Measurements from ENCODE around the gene PDAP1.
"Not testable (repeated sequence)": the region's sequence is repeated elsewhere in the genome, so short reads cannot be mapped to it uniquely, and the experiment has no call there.

Gene PDAP1, protein sequence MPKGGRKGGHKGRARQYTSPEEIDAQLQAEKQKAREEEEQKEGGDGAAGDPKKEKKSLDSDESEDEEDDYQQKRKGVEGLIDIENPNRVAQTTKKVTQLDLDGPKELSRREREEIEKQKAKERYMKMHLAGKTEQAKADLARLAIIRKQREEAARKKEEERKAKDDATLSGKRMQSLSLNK

DNA sequence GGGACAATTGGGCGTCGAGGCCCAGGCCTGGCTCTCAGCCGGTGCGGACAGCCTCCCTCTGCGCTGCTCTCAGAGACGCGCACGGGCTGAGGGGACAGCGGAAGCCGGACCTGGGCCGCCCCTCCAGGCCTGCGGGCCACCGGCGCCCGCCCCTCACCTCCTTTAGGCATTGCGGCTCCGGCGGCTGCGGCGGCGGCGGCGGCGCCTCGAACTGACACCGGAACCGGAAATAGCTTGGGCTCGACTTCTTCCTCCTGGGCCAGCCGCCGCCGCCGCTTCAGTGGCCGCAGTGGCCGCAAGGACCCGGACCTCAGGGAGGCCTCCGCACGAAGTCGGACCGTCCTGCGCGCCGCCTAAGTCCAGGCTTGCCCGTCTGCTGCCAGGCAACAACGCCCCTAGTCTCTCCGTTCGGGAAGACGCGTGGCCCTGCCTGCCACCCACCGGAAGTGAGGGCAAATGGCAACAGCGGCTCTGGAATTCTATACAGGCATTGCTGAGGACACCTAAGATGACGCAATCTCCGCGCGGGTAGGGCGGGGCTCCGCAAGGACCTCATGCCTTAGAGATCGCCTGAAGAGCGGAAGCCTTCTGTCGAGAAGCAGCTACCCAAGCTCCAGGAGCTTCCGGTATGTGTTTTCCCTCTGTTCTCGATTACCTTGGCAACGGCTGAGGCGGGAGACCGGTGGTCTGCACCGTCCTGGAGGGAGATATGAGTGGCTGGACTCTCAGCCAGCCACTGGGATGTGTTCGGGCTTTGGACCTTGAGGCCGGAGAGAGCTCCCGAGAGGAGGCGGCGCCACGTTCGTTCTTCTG, at the start of gene PDAP1, which contains the start of gene BUD31:
Gene PDAP1, minus strand, starts transcription at position 219 of the 813 bp plus-strand sequence. Its CDS starts 49 bp downstream, at position 170.
Gene BUD31, plus strand, starts transcription at position 591 of the 813 bp plus-strand sequence. CDS start 2,124 bp downstream, outside the sequence.
- DNase-seq (ENCODE audit: low read depth in 2 of 2) = peak; percentile 88 to 91

DNA sequence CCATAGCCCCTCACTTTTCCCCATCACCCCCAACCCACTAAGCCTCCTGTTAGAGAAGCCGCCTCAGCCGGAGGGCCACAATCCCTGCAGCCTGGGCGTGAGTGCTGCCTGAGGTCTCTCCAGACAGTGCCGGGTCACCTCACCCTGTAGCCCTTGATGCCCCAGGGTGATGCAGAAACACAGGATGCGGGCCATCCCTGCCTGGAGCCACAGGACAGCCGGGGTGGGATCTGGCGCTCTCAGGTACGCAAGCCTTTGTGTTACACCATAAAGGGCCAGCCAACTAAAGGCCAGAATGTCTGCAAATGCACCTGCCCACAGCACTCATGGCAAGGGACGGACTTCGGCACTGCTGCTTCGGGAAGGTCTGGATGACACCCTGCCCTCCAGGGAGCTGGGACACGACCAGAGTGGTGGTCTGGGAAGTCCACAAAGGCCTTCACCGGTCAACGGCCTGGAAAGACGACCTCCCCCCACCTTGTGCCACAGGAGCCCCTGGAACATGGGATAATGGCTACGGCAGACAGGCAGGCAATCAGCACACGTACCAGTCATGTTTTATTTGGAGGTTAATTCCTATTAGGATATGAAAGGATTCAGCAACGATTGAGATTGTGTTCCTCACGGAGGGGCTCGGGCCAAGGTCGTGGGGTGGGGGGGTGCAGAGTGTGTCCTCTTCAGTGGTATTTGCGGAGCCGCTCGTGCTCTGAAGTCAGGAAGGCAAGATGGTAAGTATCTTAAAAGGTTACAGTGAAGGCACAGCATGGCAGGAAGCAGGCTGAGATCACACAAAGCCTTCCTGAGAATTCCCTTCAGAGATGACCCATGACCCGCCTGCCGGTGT, 49.5 kb upstream of the PDAP1 start:
- no peak for DNase-seq (ENCODE audit: low read depth in 2 of 2)

DNA sequence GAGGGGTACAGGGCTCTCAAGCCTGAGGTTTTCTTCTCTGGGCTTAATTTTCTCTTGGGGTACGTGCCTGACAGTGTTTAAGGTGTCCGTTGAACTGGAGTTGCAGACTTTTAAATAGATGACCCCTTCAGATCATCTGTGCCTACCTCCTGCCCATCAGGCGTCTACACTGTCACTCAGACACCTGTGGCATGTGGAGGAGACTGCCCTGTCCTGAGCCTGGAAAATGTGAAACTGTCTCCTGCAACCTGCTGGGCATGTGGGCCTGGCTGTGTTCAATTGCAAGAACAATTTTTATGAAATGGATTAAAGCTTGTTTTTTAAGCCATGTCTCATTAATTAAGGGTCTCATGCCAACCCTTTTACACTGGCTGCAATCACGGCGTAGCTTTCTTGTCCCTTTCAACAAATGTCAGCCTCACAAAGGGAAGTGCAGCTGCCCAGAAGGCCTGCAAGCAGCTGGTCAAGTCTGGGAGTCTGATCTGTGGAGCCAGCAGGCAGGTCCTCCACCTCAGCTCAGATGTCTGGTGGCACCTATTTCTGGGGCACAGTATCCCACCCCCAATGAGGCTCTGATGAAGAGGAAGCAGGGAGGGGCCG, 48.8 kb upstream of the PDAP1 start:
- no peak for DNase-seq (ENCODE audit: low read depth in 2 of 2)

DNA sequence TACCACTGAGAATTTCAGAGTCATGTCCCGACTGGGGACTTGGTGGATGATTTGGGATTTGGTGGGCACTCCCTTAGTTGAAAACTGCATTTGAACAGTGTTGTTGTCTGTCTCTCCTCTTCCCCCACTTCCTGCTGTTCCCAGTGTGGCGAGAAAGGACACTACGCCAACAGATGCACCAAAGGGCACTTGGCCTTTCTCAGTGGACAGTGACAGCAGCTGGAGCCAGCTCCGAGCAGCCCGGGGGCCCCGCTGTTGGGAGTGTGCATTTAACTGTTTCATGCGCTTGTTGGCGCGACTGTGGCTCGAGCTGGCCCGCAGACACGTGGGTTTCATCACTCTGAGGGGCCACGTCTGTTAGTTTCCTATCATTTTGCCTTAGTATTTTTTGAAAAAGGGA, 47.9 kb upstream of the PDAP1 start:
- DNase-seq (ENCODE audit: low read depth in 2 of 2) = no peak

DNA sequence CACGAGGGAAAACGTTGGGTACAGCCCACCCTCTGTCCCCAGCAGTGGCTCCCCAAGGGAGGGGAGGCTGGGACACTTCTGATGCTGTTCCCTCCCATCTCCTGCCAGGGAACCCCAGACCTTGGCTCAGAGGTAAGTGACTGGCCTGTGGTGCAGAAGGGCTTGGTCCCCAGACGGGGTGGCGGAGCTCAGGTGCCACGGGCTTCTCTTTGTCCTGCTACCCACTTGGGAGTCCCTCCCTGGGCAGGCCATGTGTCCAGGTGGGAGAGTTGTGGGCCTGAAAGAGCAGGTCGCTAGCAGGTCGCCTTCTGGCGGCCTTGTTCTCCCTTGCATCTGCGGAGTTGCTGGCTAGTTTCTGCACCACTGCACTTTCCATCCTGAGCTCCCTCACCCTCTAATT, 47.5 kb upstream of the PDAP1 start:
- DNase-seq (ENCODE audit: low read depth in 2 of 2) = no peak

DNA sequence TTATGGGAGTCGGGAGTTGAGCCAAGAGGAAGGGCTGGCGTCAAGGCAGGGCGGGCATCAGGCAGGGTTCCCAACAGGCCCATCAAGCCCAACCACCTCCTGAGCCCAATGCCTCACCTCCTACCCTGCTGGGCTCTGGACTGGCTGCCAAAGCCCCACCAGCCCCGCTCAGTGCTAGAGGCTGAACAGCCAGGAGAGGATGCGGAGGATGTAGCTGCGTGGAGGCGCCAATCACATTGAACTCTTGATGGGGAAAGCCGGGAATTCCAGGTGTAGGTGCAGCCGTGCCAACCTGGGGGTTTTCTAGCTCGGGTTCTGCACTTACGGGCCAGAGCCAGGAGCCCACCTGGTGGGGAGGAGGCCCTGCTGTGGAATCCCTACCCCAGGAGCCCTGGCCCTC, 44.7 kb upstream of the PDAP1 start:
- no peak for DNase-seq (ENCODE audit: low read depth in 2 of 2)

DNA sequence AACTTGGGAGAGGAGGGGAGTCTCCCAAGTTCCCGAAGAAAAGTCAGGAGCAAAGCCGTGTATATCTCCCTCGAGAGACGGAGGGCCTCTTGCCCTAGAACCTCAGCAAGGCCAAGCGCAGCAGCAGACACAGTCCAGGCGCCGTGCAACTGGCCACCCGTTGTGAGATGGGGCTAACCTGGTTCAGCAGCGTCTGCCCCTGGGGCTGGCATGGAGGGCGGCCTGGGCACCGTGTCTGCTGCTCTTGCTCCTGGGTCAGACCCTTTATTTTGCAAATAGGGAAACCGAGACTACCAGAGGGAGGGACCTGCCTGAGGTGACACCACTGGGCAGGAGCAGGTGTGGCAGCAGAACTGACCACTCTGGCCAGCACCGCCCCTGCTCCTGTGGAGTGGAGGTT, 44.1 kb upstream of the PDAP1 start:
- DNase-seq (ENCODE audit: low read depth in 2 of 2) = no peak

DNA sequence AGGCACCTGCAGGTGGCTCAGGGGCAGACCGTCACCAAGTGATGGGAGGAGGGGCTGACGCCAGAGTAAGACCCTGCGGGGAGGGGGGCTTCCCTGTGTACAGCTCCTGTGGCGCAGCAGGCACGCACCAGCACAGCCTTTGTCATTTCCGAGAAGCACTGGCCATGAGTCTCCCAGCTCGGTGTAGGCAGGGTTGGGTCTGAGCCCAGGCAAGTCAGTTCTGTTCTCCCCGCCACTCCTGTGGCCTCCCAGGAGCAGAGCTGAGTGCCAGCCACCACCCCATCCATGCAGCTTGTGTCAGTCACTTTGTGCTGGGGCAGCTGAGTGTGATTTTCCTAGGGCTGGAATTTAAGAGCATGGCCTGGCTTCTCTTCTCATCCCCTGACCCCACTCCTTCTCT, 43.5 kb upstream of the PDAP1 start:
- DNase-seq (ENCODE audit: low read depth in 2 of 2) = no peak

DNA sequence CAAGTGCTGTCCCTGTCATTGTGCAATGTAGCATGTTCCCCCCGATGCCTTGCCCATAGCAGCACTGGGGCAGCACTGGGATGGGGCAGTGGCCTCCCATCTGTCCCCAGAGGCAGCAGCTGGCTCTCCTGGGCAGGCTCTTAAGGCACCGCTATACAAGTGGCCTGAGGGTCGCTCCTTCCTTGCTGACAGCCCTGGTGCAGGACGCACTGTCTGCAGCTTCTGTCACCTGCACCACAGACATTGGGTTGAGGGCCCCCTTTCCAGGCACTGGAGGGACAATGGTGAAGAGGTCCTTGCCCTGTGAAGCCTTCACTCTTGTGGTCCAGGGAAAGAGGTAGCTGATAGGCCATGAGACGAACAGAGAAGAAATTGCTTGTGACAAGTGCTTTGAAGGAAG, 40.9 kb upstream of the PDAP1 start:
- DNase-seq (ENCODE audit: low read depth in 2 of 2) = no peak

DNA sequence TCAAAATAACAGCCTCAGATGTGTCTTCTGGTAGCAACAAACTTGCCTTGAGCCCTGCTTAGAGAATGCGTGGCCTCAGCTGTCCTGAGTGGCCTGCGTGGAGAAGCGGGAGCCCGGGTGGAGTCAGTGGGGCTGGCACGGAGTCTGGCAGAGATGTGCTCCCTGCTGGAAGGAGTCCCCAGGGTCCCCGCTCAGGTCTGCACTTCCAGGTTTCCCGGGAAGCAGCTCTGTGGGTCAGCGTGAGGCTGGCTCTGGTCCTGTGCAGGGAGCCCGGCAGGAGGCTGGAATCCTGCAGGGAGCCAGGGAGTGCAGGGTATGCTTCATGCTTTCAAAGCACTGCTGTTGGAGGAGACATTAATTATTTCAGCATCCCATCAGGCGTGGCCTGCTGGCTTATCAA, 40.5 kb upstream of the PDAP1 start:
- no peak for DNase-seq (ENCODE audit: low read depth in 2 of 2)

DNA sequence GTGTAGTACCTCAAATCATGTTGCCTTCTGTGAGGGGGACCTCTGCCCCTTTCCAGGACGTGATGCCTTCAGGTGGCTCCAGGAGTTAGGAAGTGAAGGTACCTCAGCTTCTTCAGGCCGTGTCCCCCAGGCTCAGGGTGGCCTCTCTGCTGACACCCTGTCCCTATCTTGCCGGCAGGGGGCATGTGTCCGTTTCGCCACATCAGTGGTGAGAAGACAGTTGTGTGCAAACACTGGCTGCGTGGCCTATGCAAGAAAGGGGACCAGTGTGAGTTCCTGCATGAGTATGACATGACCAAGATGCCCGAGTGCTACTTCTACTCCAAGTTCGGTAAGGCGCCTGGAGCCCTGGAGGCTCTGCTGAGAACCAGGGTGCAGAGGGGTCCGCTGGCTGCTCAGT, 39.5 kb upstream of the PDAP1 start:
- DNase-seq (ENCODE audit: low read depth in 2 of 2) = no peak

DNA sequence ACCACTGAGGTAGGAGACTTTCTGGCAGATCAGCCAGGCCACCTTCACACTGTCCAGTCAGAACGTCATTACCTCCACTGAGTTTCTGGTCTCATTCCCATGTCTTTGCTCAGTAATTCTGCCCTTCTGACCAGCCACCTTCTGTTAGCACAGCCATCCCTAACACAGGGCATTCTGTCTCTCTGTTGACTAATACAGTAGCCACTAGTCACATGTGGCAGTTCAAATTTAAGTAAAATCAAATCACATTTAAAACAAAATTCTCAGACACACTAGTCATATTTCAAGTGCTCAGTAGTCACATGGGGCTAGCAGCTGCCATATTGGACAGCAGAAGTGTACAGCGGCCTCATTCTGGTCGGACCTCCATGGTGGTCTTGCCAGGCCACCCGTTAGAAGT, 37.7 kb upstream of the PDAP1 start:
- no peak for DNase-seq (ENCODE audit: low read depth in 2 of 2)

DNA sequence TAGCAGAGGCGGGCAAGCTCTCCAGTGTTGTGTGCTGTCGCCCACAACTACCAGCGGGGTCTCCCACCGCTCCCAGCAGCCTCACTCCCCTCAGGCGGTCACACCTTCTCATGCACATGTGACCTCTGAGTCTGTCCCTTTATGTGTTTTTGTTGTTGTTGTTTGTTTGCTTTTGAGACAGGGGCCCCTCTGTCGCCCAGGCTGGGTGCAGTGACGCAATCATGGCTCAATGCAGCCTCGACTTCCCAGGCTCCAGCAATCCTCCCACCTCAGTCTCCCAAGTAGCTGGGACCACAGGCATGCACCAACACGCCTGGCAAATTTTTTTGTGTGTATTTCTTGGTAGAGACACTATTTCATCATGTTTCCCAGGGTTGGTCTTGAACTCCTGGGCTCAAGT, 31.8 kb upstream of the PDAP1 start:
- no peak for DNase-seq (ENCODE audit: low read depth in 2 of 2)

DNA sequence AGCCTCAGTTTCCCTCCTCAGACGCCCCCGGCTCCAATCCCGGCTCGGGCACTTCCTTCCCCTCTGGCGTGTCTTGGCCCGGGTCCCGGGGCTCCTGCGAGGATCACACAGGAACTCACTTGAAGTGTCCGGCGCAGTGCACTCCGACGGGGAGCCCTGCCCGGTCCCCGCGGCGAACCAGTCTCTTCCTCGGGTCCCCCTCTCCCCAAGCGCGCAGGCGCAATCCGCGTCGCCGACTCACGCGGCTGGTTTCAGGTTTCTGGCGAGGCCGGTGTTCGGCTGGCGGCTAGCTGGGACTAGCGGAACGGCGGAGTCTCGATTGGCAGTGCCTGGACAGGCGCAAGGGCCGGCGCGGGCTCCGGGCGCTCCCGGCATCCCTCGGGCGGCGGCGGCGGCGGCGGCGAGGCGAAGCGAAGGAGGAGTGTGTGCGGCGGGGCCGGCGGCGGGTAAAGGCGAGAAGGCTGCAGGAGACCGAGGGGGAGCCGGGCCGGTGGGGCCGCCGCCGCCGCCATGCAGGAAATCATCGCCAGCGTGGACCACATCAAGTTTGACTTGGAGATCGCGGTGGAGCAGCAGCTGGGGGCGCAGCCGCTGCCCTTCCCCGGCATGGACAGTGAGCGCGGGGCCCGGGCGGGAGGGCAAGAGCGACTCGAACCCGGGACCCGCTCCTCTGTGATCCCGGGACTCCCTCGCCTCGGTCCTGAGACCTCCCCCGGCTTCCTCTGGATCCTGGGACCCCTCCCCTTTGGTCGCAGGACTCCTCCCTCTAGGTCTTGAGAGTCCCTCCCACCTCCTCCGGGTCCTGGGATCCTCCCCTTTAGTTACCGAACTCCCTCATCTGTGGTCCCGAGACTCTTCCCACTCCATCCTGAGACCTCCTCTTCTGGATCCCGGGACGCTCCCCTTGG, 30.4 kb upstream of the PDAP1 start, which contains the start of the genes CPSF4 and PTCD1:
Gene CPSF4, plus strand, starts transcription at position 371 of the 908 bp plus-strand sequence. Its CDS starts 140 bp downstream, at position 511.
Gene PTCD1, minus strand, starts transcription at position 226 of the 908 bp plus-strand sequence. CDS start 3,556 bp downstream, outside the sequence.
- DNase-seq (ENCODE audit: low read depth in 2 of 2) = peak; percentile 68 to 80

DNA sequence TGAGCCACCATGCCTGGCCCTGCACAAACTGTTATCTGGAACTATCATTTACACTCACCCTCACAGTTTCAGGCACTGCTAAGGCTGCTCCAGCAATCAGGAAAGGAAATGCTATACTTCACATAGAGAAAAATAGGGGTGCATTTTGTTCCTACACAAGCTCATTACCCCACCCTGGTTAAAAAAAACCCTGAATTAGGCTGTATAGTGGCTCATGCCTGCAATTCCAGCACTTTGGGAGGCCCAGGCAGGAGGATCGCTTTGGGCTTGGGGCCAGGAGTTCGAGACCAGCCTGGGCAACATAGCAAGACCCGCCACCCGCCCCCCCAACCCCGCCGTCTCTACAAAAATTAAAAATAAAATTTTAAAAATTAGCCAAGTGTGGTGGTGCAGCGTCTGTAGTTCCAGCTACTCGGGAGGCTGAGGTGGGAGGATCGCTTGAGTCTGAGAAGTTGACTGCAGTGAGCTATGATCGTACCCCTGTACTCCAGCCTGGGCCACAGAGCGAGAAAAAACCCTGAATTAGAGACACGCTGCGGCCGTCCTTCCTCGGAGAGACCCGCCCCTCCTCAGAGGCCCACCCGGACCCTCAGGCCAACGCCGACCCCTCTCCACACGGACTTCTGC, 29.7 kb upstream of the PDAP1 start:
- DNase-seq (ENCODE audit: low read depth in 2 of 2) = no peak

DNA sequence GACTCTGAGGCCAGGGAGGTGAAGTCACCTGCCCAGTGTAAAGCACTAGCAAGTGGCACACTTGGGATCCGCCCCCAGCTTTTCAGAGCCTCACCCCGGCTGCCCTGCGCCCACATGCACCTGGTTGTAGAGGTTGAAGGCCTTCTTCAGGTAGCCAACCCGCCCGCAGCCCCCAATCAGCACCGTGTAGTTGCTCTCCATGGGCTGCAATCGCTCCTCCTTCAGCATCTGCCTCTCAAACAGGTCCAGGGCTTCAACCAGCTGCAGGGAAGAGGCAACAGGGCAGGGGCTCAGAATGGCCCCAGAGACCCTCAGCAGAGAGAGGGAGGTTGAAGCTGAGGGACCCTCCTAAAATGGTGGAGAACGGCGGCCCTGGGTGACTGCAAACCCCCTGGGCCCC, 24.8 kb upstream of the PDAP1 start:
- DNase-seq (ENCODE audit: low read depth in 2 of 2) = no peak

DNA sequence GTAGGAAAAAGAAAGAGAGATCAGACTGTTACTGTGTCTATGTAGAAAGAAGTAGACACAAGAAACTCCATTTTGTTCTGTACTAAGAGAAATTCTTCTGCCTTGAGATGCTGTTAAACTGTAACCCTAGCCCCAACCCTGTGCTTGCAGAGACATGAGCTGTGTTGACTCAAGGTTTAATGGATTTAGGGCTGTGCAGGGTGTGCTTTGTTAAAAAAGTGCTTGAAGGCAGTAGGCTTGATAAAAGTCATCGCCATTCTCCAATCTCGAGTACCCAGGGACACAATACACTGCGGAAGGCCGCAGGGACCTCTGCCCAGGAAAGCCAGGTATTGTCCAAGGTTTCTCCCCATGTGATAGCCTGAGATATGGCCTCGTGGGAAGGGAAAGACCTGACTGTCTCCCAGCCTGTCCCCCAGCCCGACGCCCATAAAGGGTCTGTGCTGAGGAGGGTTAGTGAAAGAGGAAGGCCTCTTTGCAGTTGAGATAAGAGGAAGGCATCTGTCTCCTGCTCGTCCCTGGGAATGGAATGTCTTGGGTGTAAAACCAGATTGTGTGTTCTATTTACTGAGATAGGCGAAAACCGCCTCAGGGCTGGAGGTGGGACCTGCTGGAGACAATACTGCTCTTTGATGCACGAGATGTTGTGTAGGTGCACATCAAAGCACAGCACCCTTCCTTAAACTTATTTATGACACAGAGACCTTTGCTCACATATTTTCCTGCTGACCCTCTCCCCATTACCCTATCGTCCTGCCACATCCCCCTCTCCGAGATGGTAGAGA, 23.6 kb upstream of the PDAP1 start:
- not testable (repeated sequence) for DNase-seq (ENCODE audit: low read depth in 2 of 2)

DNA sequence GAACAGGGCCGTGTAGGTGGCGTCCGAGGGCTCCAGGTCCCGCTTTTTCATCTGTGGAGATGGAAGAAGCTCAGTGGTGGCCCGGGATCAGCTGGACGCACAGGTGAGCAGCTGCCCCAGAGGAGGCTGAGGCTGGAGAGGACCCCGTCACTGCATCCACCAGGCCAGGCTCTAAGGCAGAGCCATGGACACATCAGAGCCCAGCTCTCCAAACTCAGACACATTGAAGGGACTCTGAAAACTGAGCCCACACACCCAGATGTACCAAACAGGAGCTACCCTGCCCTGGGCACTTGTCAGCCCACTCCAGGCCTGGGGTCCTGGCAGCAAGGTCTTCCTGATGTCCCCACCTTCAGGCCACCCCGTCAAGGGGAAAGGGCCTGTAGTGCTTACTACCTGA, 21.4 kb upstream of the PDAP1 start:
- DNase-seq (ENCODE audit: low read depth in 2 of 2) = no peak

DNA sequence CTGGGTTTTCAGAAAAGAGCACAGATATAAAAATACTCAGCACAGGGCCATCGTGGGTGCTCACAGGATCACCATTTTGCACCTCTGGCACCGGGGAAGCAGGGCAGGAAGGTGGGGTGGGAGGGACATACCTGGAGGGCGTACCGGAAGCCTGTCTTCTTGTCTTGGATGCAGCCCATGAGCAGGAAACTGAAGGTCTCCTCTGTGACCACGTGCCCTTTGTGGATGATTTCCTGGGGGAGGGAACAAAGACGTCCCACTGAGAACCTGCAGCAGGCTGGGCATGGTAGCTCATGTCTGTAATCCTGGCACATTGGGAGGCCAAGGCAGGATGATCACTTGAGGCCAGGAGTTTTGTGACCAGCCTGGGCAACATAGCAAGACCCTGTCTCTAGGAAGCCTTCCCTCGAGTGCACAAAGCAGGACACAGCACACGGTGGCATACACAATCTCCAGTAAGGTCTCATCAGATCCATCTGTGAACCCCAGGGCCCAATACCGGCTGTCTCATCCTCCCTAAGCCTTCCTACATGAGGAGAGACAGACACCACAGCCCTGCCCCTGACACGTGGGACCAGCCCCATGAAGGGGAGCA, 20.7 kb upstream of the PDAP1 start:
- no peak for DNase-seq (ENCODE audit: low read depth in 2 of 2)
